Erythroblast (primary cell): Measurements from ENCODE around the gene LILRB2.
"Not testable (repeated sequence)": the region's sequence is repeated elsewhere in the genome, so short reads cannot be mapped to it uniquely, and the experiment has no call there.

Experiments used
- GATA1 ChIP-seq: IDR thresholded peaks from 2 replicates; pipeline ENCODE4 v1.6.1; 2011; ENCODE audit warnings: low read depth, mild to moderate bottlenecking, control low read depth, low read length, moderate library complexity
- POLR2A ChIP-seq: IDR thresholded peaks from 2 replicates; pipeline ENCODE4 v1.6.1; 2011; ENCODE audit warnings: mild to moderate bottlenecking, low read length

GRCh38 chr19:54242646-54243045 lies 38.3 kb downstream of the LILRB2 start, which contains the start of gene LILRA6:
- TF ChIP-seq POLR2A, GATA1: not testable (repeated sequence)
